SIG-M5 (cell line): ENCODE results near the gene C11orf68.
A peak's percentile ranks its signal among the peaks of the same experiment; 100 is the strongest.

Experiments
- DNase-seq: peaks from one replicate; lab custom pipeline; 2025; lab: John Stamatoyannopoulos, UW

C11orf68 gene

DNA sequence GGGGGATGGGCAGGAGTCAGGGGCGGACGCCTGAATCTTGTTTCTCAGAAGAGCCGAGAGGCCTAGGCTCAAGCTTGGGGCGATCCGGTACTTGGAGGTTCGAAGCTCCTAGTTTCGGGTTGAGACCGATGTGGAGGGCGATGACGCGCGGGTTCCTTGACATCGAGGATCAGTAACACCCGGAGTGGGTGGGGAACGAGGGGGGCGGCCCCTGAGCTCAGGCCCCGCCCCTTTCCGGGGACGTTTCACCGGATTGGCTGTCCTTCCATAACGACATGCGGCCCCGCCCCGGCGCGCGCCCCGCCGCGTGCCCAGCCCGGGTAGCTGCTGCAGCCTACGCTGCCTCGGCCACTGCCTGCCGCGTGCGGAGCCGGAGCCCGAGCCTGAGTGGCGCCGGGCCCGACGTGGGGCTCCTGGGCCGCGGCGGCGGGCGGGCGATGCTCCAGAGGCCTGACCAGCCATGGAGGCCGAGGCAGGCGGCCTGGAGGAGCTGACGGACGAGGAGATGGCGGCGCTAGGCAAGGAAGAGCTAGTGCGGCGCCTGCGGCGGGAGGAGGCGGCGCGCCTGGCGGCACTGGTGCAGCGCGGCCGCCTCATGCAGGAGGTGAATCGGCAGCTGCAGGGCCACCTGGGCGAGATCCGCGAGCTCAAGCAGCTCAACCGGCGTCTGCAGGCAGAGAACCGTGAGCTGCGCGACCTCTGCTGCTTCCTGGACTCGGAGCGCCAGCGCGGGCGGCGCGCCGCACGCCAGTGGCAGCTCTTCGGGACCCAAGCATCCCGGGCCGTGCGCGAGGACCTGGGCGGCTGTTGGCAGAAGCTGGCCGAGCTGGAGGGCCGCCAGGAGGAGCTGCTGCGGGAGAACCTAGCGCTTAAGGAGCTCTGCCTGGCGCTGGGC lies 28.3 kb downstream of the C11orf68 start, which contains the start of gene CCDC85B:
Gene CCDC85B (plus strand): TSS at position 350 of the 895 bp plus-strand sequence. CDS start 111 bp downstream, at position 461.
- peak; percentile 52 for DNase-seq

DNA sequence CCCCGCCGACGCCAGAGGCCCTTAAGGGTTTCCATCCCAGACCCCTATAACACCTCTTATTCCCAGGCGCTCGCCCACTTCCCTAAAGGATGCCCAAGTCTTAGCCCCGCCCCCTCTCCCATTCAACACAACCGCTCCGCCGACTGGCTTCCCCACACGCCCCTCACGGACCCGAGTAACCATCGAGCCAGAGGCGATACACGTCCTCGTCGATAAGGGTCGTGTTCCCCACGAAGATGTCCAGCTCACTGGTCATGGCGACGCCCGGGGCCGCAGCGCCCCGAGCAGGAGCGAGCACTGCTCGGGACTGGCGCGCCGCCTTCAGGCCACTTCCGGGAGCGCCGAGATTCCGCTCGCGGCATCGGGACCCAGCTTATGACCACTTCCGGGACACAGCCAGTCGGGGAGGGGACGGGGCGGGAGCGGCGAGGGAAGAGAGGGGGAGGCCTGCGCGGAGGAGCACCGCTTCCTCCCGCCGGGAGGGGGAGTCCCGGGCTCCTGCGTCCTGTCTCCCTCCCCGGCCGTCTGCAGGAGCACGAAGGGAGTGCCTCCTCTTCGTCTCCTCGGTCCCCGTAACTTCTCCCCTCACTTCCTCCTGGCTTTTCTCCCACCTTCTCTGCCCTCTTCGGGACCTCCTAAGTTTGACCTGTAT lies 30.6 kb downstream of the C11orf68 start, which contains the start of gene FIBP:
Gene FIBP (minus strand): TSS at position 309 of the 652 bp plus-strand sequence. CDS start 53 bp downstream, at position 256.
- DNase-seq: peak; percentile 71

GRCh38 chr11:65887723-65888162 lies 31.1 kb downstream of the C11orf68 start:
- no peak for DNase-seq

DNA sequence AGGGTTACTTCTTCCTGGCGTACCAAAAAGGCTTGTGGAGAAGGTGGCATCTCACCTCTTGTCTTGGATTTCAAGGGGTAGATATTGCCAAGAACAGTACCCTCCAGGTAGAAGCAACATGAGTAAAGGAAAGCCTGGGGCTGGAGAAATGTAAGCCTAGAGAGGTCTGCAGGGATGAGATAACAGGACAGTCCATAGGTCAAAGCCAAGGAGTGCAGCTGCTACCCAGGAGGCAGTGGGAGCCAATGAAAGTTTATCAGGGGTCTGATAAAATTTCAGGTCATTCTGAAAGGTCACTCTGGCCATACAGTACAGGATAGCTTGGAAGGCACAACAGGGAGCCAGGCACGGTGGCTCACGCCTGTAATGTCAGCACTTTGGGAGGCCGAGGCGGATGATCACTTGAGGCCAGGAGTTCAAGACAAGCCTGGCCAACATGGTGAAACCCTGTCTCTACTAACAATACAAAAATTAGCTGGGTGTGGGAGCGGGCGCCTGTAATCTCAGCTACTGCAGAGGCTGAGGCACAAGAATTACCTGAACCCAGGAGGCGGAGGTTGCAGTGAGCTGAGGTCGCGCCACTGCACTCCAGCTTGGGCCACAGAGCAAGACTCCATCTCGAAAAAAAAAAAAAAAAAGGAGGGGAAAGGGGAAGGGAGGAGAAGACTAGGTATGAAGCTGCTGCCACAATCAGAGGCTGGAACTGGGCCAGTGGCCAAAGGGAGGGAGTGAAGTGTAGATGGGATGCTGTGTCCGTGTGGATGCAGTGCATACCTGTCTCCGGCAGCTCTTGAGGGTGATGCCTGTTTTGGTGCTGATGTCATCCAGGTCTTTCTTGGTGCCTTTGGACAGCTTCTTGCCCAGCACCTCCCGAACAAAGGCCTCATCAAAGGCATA lies 31.8 kb downstream of the C11orf68 start:
- DNase-seq: no peak

GRCh38 chr11:65885808-65886536 lies 32.9 kb downstream of the C11orf68 start:
- no peak for DNase-seq

DNA sequence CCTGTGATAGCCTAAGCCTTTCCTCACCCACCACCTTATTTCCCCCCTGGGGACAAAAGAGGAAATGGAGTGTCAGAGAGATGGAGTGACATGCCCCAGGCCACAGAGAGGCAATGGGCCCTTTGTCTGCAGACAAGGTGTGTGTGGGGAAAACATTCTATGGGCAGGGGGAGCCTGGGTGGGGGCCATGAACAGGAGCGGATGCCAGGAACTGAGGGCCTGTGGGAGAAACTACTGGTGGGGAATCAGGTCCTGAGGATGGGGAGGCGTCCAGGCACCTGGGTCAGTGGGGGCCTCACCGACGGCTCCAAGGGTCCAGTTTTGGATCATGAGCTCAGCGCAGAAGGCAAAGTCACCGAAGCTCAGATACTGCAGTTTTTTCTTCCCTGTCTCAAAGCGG lies 33.6 kb downstream of the C11orf68 start:
- DNase-seq: no peak

DNA sequence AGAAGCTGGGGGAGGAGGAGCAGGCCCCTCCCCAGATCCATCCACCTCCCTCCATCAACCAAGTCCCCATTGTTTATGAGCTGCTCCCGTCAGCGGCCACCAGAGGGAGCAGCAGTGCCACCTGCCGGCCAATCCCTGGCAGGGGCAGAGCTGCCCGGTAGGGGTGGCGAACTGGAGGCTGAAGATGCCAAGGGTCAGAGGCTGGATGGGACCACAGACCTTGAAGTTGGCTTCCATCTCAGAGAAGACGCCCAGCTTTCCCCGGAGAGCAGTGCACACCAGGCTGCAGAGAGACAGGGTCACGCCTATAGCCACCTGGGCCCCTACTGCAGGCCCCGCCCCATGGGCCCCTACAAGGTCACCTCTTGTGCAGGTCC lies 34.2 kb downstream of the C11orf68 start:
- DNase-seq: no peak

- DNase-seq: no peak
These were observed 34.8 kb downstream of the C11orf68 start for GRCh38 chr11:65883786-65884715.

- DNase-seq: no peak
These were observed 35.7 kb downstream of the C11orf68 start for GRCh38 chr11:65883058-65883761.

DNA sequence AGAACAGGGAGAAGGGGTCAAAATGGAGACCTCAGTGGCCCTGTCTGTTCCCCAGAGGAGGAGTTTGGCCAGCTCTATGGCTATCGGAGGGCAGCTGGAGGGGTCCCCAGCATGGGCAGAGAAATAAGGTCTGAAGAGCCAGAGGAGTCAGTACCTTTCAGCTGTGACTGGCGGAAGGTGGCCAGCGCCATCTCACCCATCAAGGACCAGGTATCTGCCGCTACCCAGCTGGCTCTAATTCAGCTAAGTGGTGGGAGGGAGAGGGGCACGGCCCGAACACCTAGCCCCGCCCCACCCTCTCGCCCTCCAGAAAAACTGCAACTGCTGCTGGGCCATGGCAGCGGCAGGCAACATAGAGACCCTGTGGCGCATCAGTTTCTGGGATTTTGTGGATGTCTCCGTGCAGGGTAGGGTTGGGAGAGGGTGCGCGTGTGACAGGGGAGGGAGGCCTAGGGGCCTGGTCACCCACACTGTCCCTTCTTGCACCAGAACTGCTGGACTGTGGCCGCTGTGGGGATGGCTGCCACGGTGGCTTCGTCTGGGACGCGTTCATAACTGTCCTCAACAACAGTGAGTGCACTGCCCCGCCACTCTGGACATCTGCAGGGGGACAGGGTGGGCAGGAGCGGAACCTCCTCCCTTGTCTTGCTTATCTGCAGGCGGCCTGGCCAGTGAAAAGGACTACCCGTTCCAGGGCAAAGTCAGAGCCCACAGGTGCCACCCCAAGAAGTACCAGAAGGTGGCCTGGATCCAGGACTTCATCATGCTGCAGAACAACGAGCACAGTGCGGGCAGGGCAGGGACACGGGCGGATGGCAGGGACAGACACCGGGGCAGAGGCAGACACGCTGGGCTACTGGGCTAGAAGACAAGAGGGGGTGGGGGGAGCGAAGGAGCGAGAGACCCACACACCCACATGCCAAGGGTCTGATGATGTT lies 36.5 kb downstream of the C11orf68 start:
- no peak for DNase-seq

- no peak for DNase-seq
These were observed 37.9 kb downstream of the C11orf68 start for GRCh38 chr11:65880844-65881421.

DNA sequence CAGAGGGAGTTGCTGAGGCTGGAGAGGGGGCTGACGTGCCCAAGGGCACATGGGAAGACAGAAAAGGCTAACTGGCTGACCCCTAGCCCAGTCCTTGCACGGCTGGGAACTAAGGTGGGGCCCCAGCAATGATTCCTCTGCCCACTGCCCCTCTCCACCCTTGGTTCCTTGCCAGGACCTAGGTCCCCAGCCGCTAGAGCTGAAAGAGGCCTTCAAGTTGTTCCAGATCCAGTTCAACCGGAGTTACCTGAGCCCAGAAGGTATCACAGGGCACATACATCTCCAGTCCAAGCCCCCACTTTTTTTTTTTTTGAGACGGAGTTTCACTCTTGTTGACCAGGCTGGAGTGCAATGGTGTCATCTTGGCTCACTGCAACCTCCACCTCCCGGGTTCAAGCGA lies 38.8 kb downstream of the C11orf68 start:
- no peak for DNase-seq

DNA sequence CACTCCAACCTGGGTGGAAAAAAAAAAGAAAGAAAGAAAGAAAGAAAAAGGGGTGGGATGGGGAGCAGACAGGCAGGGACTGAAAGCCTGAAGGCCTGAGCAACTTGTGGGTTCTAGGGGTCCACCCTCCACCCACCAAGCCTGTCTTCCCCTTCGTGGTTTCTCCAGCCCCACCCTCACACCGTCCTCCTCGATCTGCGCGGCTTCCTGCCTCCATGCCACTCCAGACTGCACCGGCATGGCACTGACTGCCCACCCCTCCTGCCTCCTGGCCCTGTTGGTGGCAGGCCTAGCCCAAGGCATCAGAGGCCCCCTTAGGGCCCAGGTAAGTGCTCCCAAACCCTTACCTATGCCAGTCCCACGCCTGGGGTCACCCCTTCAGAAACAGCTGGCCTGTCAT lies 39.2 kb downstream of the C11orf68 start, which contains the start of gene CTSW:
Gene CTSW (plus strand): TSS at position 221 of the 400 bp plus-strand sequence. CDS start 18 bp downstream, at position 239.
- DNase-seq: no peak

DNA sequence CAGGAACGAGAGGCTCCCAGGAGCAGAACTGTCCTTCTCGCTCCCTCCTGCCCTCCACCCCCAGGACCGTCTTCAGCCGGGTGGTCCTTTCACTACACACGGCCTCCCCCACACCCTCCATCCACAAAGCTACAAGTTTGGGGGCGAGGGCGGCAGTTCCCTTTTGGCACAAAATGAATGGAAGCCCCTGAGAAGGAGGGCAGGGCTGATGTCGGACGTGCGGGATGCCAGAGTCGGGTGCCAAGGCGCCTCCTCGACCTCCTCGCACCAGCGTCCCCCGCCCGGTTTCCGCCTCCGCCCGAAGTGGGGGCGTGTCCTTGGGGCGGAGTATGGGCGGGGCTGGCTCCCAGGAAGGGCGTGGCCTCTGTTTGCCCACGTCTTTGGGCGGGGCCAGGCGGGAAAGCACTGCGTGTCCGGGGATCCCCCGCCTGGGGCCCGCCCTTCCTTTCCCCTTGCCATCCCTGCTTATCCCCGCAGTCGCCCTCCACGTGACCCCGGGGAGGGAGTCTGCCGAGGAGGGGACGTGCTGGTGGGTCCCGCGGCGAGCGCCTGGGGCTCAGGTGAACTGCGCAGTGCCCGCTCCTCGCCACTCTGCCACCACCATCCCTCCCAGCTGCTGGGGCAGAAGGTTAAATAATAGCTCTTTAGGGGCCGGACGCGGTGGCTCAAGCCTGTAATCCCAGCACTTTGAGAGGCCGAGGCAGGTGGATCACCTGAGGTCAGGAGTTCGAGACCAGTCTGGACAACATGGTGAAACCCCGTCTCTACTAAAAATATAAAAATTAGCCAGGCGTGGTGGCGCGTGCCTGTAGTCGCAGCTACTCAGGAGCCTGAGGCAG lies 45.3 kb downstream of the C11orf68 start:
- peak; percentile 2 for DNase-seq

DNA sequence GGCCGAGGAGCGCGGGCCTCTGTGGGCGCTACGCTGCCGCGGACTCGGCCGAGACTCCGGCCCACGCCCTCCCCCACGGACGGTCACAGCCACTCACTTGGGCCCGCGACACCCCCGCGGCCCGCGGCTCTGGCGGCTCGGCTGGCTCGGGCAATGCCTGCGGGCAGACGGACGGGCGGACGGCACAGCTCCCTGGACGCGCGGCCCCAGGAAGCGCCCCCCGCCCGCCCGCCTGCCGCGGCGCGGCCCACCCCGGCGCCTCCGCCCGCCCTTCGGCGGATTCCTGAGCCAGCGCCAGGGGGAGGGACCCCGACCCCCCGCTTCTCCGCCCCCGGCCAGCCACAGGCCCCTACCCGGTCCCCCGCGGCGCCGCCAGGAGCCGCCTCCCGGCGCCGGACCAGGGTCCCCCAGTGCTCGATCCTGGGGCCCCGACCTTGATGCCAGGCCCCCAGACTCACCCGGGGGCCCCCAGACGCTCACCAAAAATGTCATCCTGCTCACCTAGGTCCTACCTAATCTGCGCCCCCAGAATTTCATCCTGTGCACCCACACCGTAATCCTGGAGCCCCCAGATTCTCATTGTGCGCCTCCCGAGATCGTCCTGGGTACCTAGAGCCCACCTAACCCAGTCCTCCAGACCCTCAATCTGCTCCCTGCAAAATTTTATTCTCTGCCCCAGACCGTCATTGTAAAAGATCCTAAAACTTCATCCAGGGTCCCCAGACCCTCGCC lies 46.1 kb downstream of the C11orf68 start, which contains the start of gene EFEMP2:
Gene EFEMP2 (minus strand): TSS at position 215 of the 732 bp plus-strand sequence. CDS start 446 bp downstream, outside the sequence.
- no peak for DNase-seq
